HUES48 (cell line): ENCODE results near the gene RUSC1.
A peak's percentile ranks its signal among the peaks of the same experiment; 100 is the strongest.
"Not testable (repeated sequence)": the region's sequence is repeated elsewhere in the genome, so short reads cannot be mapped to it uniquely, and the experiment has no call there.

ENCODE experiments used
- H3K27ac ChIP-seq: one replicate; pipeline ENCODE4 v1.7.0; 2013; ENCODE audit warnings: low read depth, low read length, inconsistent platforms
- H3K27me3 ChIP-seq: 2 replicates; pipeline ENCODE4 v1.6.1; 2013; ENCODE audit warnings: mild to moderate bottlenecking, low read length; ENCODE audit not compliant: control insufficient read depth, insufficient read depth
- H3K36me3 ChIP-seq: 2 replicates; pipeline ENCODE4 v1.6.1; 2013; ENCODE audit warnings: low read length; ENCODE audit not compliant: control insufficient read depth, insufficient read depth
- H3K4me1 ChIP-seq: 2 replicates; pipeline ENCODE4 v1.6.1; 2013; ENCODE audit warnings: mild to moderate bottlenecking, low read length; ENCODE audit not compliant: control insufficient read depth, insufficient read depth
- H3K4me3 ChIP-seq: 2 replicates; pipeline ENCODE4 v1.5.1; 2013; ENCODE audit warnings: mild to moderate bottlenecking, low read depth, low read length
- H3K9ac ChIP-seq: 2 replicates; pipeline ENCODE4 v1.6.1; 2013; ENCODE audit warnings: mild to moderate bottlenecking, low read depth, low read length, moderate library complexity
- H3K9me3 ChIP-seq: 2 replicates; pipeline ENCODE4 v1.6.1; 2013; ENCODE audit warnings: low read length; ENCODE audit not compliant: control insufficient read depth, insufficient read depth

The RUSC1 gene

GRCh38 chr1:155284476-155284875, 36.2 kb upstream of the RUSC1 start:
- no peaks in the 10 kb centered on the region for H3K36me3 ChIP-seq
- H3K27me3 ChIP-seq, result no peaks in the 10 kb centered on the region
- H3K9ac ChIP-seq, result no peak overlapping the region
- no peaks in the 10 kb centered on the region for H3K9me3 ChIP-seq
- 0 out of 2 replicates have a peak, but pooled peaks cover 2% of the 10 kb centered on the region for H3K4me1 ChIP-seq
- no peak overlapping the region for H3K27ac ChIP-seq
- no peak overlapping the region for H3K4me3 ChIP-seq

- no peaks in the 10 kb centered on the region for H3K36me3 ChIP-seq
- no peak overlapping the region for H3K27ac ChIP-seq
- no peaks in the 10 kb centered on the region for H3K4me1 ChIP-seq
- no peaks in the 10 kb centered on the region for H3K27me3 ChIP-seq
- no peak overlapping the region for H3K4me3 ChIP-seq
- H3K9ac ChIP-seq, result no peak overlapping the region
- no peaks in the 10 kb centered on the region for H3K9me3 ChIP-seq
These were observed 35.6 kb upstream of the RUSC1 start for GRCh38 chr1:155285063-155285462.

- H3K9me3 ChIP-seq, result no peaks in the 10 kb centered on the region
- no peak overlapping the region for H3K9ac ChIP-seq
- H3K27me3 ChIP-seq, result no peaks in the 10 kb centered on the region
- H3K27ac ChIP-seq, result no peak overlapping the region
- no peak overlapping the region for H3K4me3 ChIP-seq
- no peaks in the 10 kb centered on the region for H3K36me3 ChIP-seq
- H3K4me1 ChIP-seq, result no peaks in the 10 kb centered on the region
These were observed 35.1 kb upstream of the RUSC1 start for GRCh38 chr1:155285631-155286044.

- H3K9me3 ChIP-seq, result no peaks in the 10 kb centered on the region
- H3K4me1 ChIP-seq, result no peaks in the 10 kb centered on the region
- no peak overlapping the region for H3K9ac ChIP-seq
- H3K27ac ChIP-seq, result no peak overlapping the region
- no peak overlapping the region for H3K4me3 ChIP-seq
- no peaks in the 10 kb centered on the region for H3K27me3 ChIP-seq
- H3K36me3 ChIP-seq, result no peaks in the 10 kb centered on the region
These were observed 34.1 kb upstream of the RUSC1 start for GRCh38 chr1:155286544-155286943.

- no peak overlapping the region for H3K27ac ChIP-seq
- H3K9ac ChIP-seq, result no peak overlapping the region
- no peak overlapping the region for H3K4me3 ChIP-seq
- H3K4me1 ChIP-seq, result no peaks in the 10 kb centered on the region
- no peaks in the 10 kb centered on the region for H3K36me3 ChIP-seq
- H3K27me3 ChIP-seq, result peaks cover 3% of the 10 kb centered on the region
- no peaks in the 10 kb centered on the region for H3K9me3 ChIP-seq
These were observed 32.6 kb upstream of the RUSC1 start for GRCh38 chr1:155287987-155288543.

GRCh38 chr1:155291006-155291405, 29.7 kb upstream of the RUSC1 start:
- H3K27me3 ChIP-seq, result peaks cover 31% of the 10 kb centered on the region

GRCh38 chr1:155293086-155293749, 27.5 kb upstream of the RUSC1 start:
- no peak overlapping the region for H3K9ac ChIP-seq
- H3K4me1 ChIP-seq, result peaks cover 17% of the 10 kb centered on the region; the same call in 1 of the 2 replicates
- peaks cover 37% of the 10 kb centered on the region for H3K27me3 ChIP-seq
- no peaks in the 10 kb centered on the region for H3K36me3 ChIP-seq
- H3K4me3 ChIP-seq, result no peak overlapping the region
- H3K27ac ChIP-seq, result no peak overlapping the region
- H3K9me3 ChIP-seq, result no peaks in the 10 kb centered on the region

More at GRCh38 chr1:155291006-155291405, 29.7 kb upstream of the RUSC1 start:
- H3K36me3 ChIP-seq, H3K9me3 ChIP-seq, H3K4me3 ChIP-seq, H3K9ac ChIP-seq, H3K4me1 ChIP-seq, H3K27ac ChIP-seq: not testable (repeated sequence)

GRCh38 chr1:155294520-155295182, 26.0 kb upstream of the RUSC1 start:
- no peak overlapping the region for H3K27ac ChIP-seq
- H3K9me3 ChIP-seq, result no peaks in the 10 kb centered on the region
- H3K4me3 ChIP-seq, result peak overlapping the region; percentile 83
- H3K27me3 ChIP-seq, result peaks cover 37% of the 10 kb centered on the region
- no peak overlapping the region for H3K9ac ChIP-seq
- H3K4me1 ChIP-seq, result peaks cover 17% of the 10 kb centered on the region; the same call in 1 of the 2 replicates
- H3K36me3 ChIP-seq, result no peaks in the 10 kb centered on the region

GRCh38 chr1:155295183-155295941, 25.3 kb upstream of the RUSC1 start:
- Histone ChIP-seq H3K4me3 (peak overlapping the region; percentile 83), H3K4me1 (peaks cover 17% of the 10 kb centered on the region; the same call in 1 of the 2 replicates), H3K27me3 (peaks cover 37% of the 10 kb centered on the region), H3K36me3 (no peaks in the 10 kb centered on the region), H3K9me3 (no peaks in the 10 kb centered on the region), H3K9ac (no peak overlapping the region), H3K27ac (no peak overlapping the region)

GRCh38 chr1:155295942-155296267, 24.8 kb upstream of the RUSC1 start:
- H3K4me3 ChIP-seq, result peak overlapping the region; percentile 83
- H3K36me3 ChIP-seq, result no peaks in the 10 kb centered on the region
- no peak overlapping the region for H3K9ac ChIP-seq

More at GRCh38 chr1:155295942-155296267, 24.8 kb upstream of the RUSC1 start:
- Histone ChIP-seq H3K4me1 (peaks cover 17% of the 10 kb centered on the region; the same call in 1 of the 2 replicates), H3K27me3 (peaks cover 37% of the 10 kb centered on the region), H3K9me3 (no peaks in the 10 kb centered on the region), H3K27ac (no peak overlapping the region)
